Neuronal stem cell (in vitro differentiated cells): Measurements from ENCODE around the gene BOD1.
A peak's percentile ranks its signal among the peaks of the same experiment; 100 is the strongest.

Experiments
- DNase-seq: peaks from one replicate; pipeline ENCODE4 v3.0.0-alpha.2; 2013; ENCODE audit warnings: low spot score
- H2AFZ ChIP-seq: one replicate; pipeline ENCODE4 v1.6.1; 2013; ENCODE audit warnings: mild to moderate bottlenecking, low read length, inconsistent platforms
- H2AK5ac ChIP-seq: 2 replicates; pipeline ENCODE4 v1.6.1; 2013; ENCODE audit warnings: low read depth, mild to moderate bottlenecking, inconsistent platforms, low read length, moderate library complexity, mixed read lengths
- H2BK120ac ChIP-seq: 2 replicates; pipeline ENCODE4 v1.6.1; 2013; ENCODE audit warnings: low read depth, mild to moderate bottlenecking, inconsistent platforms, low read length, moderate library complexity, mixed read lengths
- H2BK12ac ChIP-seq: one replicate; pipeline ENCODE4 v1.6.1; 2013; ENCODE audit warnings: low read length, inconsistent platforms
- H2BK15ac ChIP-seq: 2 replicates; pipeline ENCODE4 v1.6.1; 2013; ENCODE audit warnings: mild to moderate bottlenecking, low read length, inconsistent platforms, mixed read lengths
- H2BK5ac ChIP-seq: one replicate; pipeline ENCODE4 v1.6.1; 2013; ENCODE audit warnings: inconsistent platforms, mild to moderate bottlenecking, low read length, moderate library complexity
- H3K14ac ChIP-seq: one replicate; pipeline ENCODE4 v1.6.1; 2013; ENCODE audit warnings: low read length, inconsistent platforms
- H3K18ac ChIP-seq: 2 replicates; pipeline ENCODE4 v1.6.1; 2013; ENCODE audit warnings: low read length, inconsistent platforms
- H3K23ac ChIP-seq: 2 replicates; pipeline ENCODE4 v1.6.1; 2013; ENCODE audit warnings: low read depth, mild to moderate bottlenecking, mixed read lengths, low read length, inconsistent platforms; ENCODE audit not compliant: poor library complexity
- H3K27ac ChIP-seq: replicated peaks from 3 replicates; pipeline ENCODE4 v1.5.1; 2013; ENCODE audit warnings: low read length, inconsistent platforms
- H3K27me3 ChIP-seq, 3 experiments: 2 replicates each; pipeline ENCODE4 v1.6.1; 2013; ENCODE audit warnings: low read length in 3 of 3, mild to moderate bottlenecking in 2 of 3, inconsistent platforms in 1 of 3, low read depth in 1 of 3, mixed read lengths in 1 of 3, moderate library complexity in 1 of 3; ENCODE audit not compliant: control insufficient read depth in 3 of 3, insufficient read depth in 3 of 3
- H3K36me3 ChIP-seq, 2 donors: replicated peaks in 1 of 2; 2 replicates each; pipeline ENCODE4 v1.6.1; 2013; ENCODE audit warnings: low read length in 2 of 2; ENCODE audit not compliant: control insufficient read depth in 2 of 2, insufficient read depth in 2 of 2
- H3K4ac ChIP-seq: 2 replicates; pipeline ENCODE4 v1.6.1; 2013; ENCODE audit warnings: inconsistent platforms, mild to moderate bottlenecking, low read length, moderate library complexity
- H3K4me1 ChIP-seq, 2 donors: 1 replicate in 1 of 2; 2 replicates in 1 of 2; pipeline ENCODE4 v1.6.1; 2013; ENCODE audit warnings: low read length in 2 of 2, low read depth in 1 of 2; ENCODE audit not compliant: control insufficient read depth in 2 of 2, insufficient read depth in 1 of 2
- H3K4me2 ChIP-seq: one replicate; pipeline ENCODE4 v1.6.1; 2013; ENCODE audit warnings: mild to moderate bottlenecking, low read length, inconsistent platforms; ENCODE audit not compliant: insufficient read depth, poor library complexity, severe bottlenecking
- H3K4me3 ChIP-seq, 2 donors: 2 replicates each; pipeline ENCODE4 v1.5.1; 2013; ENCODE audit warnings: low read length in 2 of 2, mild to moderate bottlenecking in 2 of 2, inconsistent platforms in 1 of 2, moderate library complexity in 1 of 2
- H3K79me1 ChIP-seq: one replicate; pipeline ENCODE4 v1.6.1; 2013; ENCODE audit warnings: low read depth, mild to moderate bottlenecking, inconsistent platforms, low read length, moderate library complexity
- H3K9ac ChIP-seq: one replicate; pipeline ENCODE4 v1.6.1; 2013; ENCODE audit warnings: mild to moderate bottlenecking, low read depth, low read length, inconsistent platforms; ENCODE audit not compliant: poor library complexity
- H3K9me3 ChIP-seq, 2 donors: replicated peaks in 1 of 2; 2 replicates each; pipeline versions ENCODE3 to v1.6.1; 2013; ENCODE audit warnings: low read length in 2 of 2, mild to moderate bottlenecking in 2 of 2, inconsistent platforms in 1 of 2, low read depth in 1 of 2, mixed read lengths in 1 of 2, moderate library complexity in 1 of 2; ENCODE audit not compliant: control insufficient read depth in 2 of 2, insufficient read depth in 1 of 2
- H4K8ac ChIP-seq: one replicate; pipeline ENCODE4 v1.6.1; 2013; ENCODE audit warnings: low read depth, mild to moderate bottlenecking, inconsistent platforms, low read length, moderate library complexity
- H4K91ac ChIP-seq: one replicate; pipeline ENCODE4 v1.6.1; 2013; ENCODE audit warnings: low read length, low read depth, mild to moderate bottlenecking, inconsistent platforms; ENCODE audit not compliant: poor library complexity
- WGBS, 2 donors: extraction: QIAGEN DNeasy Blood & Tissue Kit; methylation state at CpG; one replicate each; pipeline ENCODE4 v1.1.7; 2013; ENCODE audit warnings: missing lambda C conversion rate in 2 of 2, mixed read lengths in 1 of 2; ENCODE audit not compliant: insufficient read length in 2 of 2, insufficient replicate concordance in 1 of 2; ENCODE audit errors: extremely low coverage in 2 of 2; 5-methylcytosine and 5-hydroxymethylcytosine counted together

The BOD1 gene

DNA sequence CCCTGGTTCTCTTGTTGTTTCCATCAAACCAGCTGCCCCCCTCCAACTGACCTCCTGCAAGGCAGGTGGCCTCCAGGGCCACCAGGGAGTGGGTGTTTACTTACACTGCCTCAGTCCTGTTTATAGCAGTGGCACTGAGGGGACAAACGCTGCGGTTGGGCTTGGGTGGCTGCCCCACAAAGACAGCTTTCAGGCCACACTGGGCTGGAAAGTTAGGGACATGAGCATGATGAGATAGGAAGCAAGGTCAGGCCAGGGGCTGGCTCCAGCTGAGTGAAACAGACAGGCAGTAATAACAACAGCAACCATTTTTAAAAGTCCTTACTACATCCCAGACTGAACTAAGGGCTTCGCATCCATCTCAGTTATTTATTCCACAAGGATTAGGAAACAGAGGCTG, 20.6 kb downstream of the BOD1 start:
- Histone ChIP-seq H3K4ac (no peak overlapping the region), H2BK15ac (no peak overlapping the region), H3K14ac (no peak overlapping the region), H2BK5ac (peak overlapping the region; percentile 14), H3K9me3 (peaks cover 14 to 25% of the 10 kb centered on the region in 2 donors), H3K79me1 (no peaks in the 10 kb centered on the region), H3K9ac (peak overlapping the region; percentile 50), H3K23ac (peak overlapping the region; percentile 34), H4K91ac (no peak overlapping the region), H3K27ac (no peak overlapping the region), H2BK12ac (no peak overlapping the region), H2AK5ac (no peak overlapping the region), H4K8ac (no peak overlapping the region), H2BK120ac (no peak overlapping the region), H3K36me3 (peaks cover 0 to 17% of the 10 kb centered on the region in 2 donors), H2AFZ (no peak overlapping the region), H3K18ac (peak overlapping the region; percentile 50), H3K4me3 (no peak overlapping the region), H3K4me2 (no peak overlapping the region), H3K4me1 (peaks cover 0 to 2% of the 10 kb centered on the region in 2 donors), H3K27me3 (no peaks in the 10 kb centered on the region)
- no peak for DNase-seq
- no CpG with 5 or more reads among the region's 3 CpGs for WGBS, 2 donors

DNA sequence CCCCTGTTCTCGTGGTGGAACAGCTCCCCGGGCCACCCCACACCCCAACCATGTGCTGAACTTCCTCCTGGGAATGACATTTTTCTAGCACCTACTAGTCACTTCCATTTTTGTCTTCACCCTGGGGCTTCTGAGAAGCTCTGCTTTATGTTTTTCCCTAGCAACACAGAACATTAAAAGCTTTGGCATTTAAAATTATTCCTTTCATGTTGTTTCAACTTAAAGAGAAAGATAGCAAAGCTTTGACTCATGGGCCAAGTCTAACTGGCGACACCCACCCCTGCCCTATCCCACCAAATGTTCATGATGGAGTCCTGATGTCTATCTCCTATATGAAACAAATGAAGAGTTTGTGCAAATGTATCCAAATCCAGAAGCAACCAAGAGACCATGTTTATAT, 22.4 kb downstream of the BOD1 start:
- H3K9me3 ChIP-seq: peaks cover 14 to 25% of the 10 kb centered on the region in 2 donors
- no peaks in the 10 kb centered on the region for H3K27me3 ChIP-seq
- H2BK5ac ChIP-seq: no peak overlapping the region
- H3K27ac ChIP-seq: no peak overlapping the region
- no peak overlapping the region for H2BK15ac ChIP-seq
- H3K14ac ChIP-seq: no peak overlapping the region
- H3K4me3 ChIP-seq: no peak overlapping the region
- H2AFZ ChIP-seq: no peak overlapping the region
- H3K23ac ChIP-seq: no peak overlapping the region
- H2AK5ac ChIP-seq: no peak overlapping the region
- no peak overlapping the region for H2BK120ac ChIP-seq
- H4K8ac ChIP-seq: no peak overlapping the region
- no peak overlapping the region for H3K18ac ChIP-seq
- H2BK12ac ChIP-seq: no peak overlapping the region
- no peak overlapping the region for H3K4me2 ChIP-seq
- no peak overlapping the region for H3K9ac ChIP-seq
- H3K36me3 ChIP-seq: peaks cover 0 to 6% of the 10 kb centered on the region in 2 donors
- no peak for DNase-seq
- no CpG with 5 or more reads among the region's 3 CpGs for WGBS, 2 donors
- peaks cover 0 to 2% of the 10 kb centered on the region in 2 donors for H3K4me1 ChIP-seq
- no peaks in the 10 kb centered on the region for H3K79me1 ChIP-seq
- no peak overlapping the region for H4K91ac ChIP-seq
- no peak overlapping the region for H3K4ac ChIP-seq

DNA sequence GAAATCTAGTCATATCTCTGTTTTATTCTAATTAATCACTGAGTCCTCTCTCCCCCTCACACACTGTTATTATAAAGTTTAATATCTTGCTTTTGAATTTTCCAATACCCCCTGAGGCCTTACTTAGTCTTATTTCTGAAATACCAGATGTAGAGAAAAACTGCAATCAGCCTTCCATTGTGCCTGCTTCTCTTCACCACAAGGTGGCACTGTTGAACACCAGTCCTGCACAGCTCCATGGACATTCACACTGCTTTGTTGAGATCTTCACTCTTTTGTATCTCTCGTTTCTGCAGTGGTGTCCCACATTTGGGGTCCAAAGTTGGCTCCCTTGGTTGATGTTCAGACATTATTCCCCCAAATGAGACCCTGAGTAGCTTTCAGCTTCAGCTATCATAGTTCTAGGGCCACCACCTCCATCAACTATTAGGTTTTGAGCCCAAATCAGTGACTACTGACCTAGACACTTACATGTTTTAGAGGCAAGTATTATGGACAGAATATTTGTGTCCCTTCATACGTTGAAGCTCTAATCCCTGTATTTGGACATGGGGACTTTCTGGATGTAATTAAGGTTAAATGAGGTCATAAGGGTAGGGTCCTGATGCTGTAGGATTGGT, 24.3 kb downstream of the BOD1 start:
- Histone ChIP-seq H3K4me3 (no peak overlapping the region), H3K4me1 (peaks cover 0 to 2% of the 10 kb centered on the region in 2 donors), H3K9me3 (peaks cover 16 to 25% of the 10 kb centered on the region in 2 donors), H3K27ac (no peak overlapping the region), H3K18ac (no peak overlapping the region), H3K4me2 (no peak overlapping the region), H3K36me3 (peaks cover 0 to 1% of the 10 kb centered on the region in 2 donors), H4K8ac (no peak overlapping the region), H2BK5ac (no peak overlapping the region), H2BK120ac (no peak overlapping the region), H2AFZ (no peak overlapping the region), H2BK12ac (no peak overlapping the region), H2BK15ac (no peak overlapping the region), H3K27me3 (no peaks in the 10 kb centered on the region), H2AK5ac (no peak overlapping the region), H3K9ac (no peak overlapping the region), H3K14ac (no peak overlapping the region), H3K79me1 (no peaks in the 10 kb centered on the region), H3K4ac (no peak overlapping the region), H4K91ac (no peak overlapping the region), H3K23ac (no peak overlapping the region)
- WGBS, 2 donors: no CpG with 5 or more reads among the region's 2 CpGs
- DNase-seq: no peak

DNA sequence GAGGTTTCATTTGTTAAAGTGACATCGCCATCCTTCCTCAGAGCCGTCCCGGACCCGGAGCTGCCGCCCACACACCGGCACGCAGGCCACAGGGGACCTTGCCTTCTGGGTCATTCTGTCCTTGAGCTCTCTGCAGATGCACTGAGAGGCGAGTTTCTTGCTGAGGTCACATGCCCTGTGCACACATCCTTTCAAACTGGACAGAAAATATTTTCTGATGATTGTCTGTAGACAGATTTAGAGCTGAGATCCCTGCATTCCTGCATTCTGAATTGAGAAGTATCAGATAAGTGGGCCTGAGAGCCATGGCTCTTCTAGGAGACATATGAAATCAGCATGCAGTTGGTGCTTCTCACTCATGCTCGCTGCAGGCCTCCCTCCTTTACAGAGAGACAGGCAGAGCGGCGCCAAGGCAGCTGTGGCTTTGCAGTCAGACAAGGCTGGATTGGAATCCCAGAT, 25.4 kb downstream of the BOD1 start:
- Histone ChIP-seq H4K91ac (no peak overlapping the region), H3K9me3 (peaks cover 16 to 25% of the 10 kb centered on the region in 2 donors), H3K4me1 (no peaks in the 10 kb centered on the region), H3K4me2 (no peak overlapping the region), H4K8ac (no peak overlapping the region), H2BK12ac (no peak overlapping the region), H2AK5ac (peak overlapping the region; percentile 1), H3K27me3 (no peaks in the 10 kb centered on the region), H3K18ac (no peak overlapping the region), H2BK120ac (no peak overlapping the region), H2BK5ac (no peak overlapping the region), H3K79me1 (no peaks in the 10 kb centered on the region), H3K14ac (no peak overlapping the region), H2AFZ (no peak overlapping the region), H3K9ac (no peak overlapping the region), H3K4ac (no peak overlapping the region), H2BK15ac (no peak overlapping the region), H3K23ac (no peak overlapping the region), H3K27ac (no peak overlapping the region), H3K36me3 (peaks cover 0 to 1% of the 10 kb centered on the region in 2 donors), H3K4me3 (no peak overlapping the region)
- DNase-seq: no peak
- WGBS, 2 donors: no CpG with 5 or more reads among the region's 11 CpGs
